GM12865 (cell line): ENCODE measurements around the gene DRD2.

Experiments
- DNase-seq: peaks from one replicate; pipeline ENCODE4 v3.0.0; 2010; ENCODE audit warnings: low read depth
- H3K4me3 ChIP-seq: 2 replicates; pipeline ENCODE4 v1.5.1; 2011; ENCODE audit warnings: mild to moderate bottlenecking, low read depth, low read length, control low read depth
- CTCF ChIP-seq: IDR thresholded peaks from 2 replicates; pipeline ENCODE4 v1.5.1; 2011; ENCODE audit warnings: low read length, control low read depth, low read depth, inconsistent platforms; ENCODE audit not compliant: insufficient read depth; ENCODE audit errors: missing control alignments

The DRD2 gene

GRCh38 chr11:113472471-113472870, 2.7 kb downstream of the DRD2 start:
- TF ChIP-seq CTCF: no peak
- DNase-seq: no peak
- no peak overlapping the region for H3K4me3 ChIP-seq

GRCh38 chr11:113470233-113470632, 5.0 kb downstream of the DRD2 start:
- no peak for DNase-seq
- TF ChIP-seq CTCF: no peak
- H3K4me3 ChIP-seq: no peak overlapping the region

GRCh38 chr11:113468726-113469345, 6.4 kb downstream of the DRD2 start:
- H3K4me3 ChIP-seq: no peak overlapping the region
- DNase-seq: no peak
- TF ChIP-seq CTCF: no peak

GRCh38 chr11:113467545-113467944, 7.7 kb downstream of the DRD2 start:
- TF ChIP-seq CTCF: no peak
- no peak overlapping the region for H3K4me3 ChIP-seq
- no peak for DNase-seq

- no peak for DNase-seq
- no peak for TF ChIP-seq CTCF
- no peak overlapping the region for H3K4me3 ChIP-seq
Measured at GRCh38 chr11:113465786-113466185, 9.4 kb downstream of the DRD2 start.

- TF ChIP-seq CTCF: no peak
- no peak for DNase-seq
- H3K4me3 ChIP-seq: no peak overlapping the region
Measured at GRCh38 chr11:113464416-113464815, 10.8 kb downstream of the DRD2 start.

- no peak for TF ChIP-seq CTCF
- H3K4me3 ChIP-seq: no peak overlapping the region
- DNase-seq: no peak
Measured at GRCh38 chr11:113462830-113463229, 12.4 kb downstream of the DRD2 start.
